Peyer's patch (tissue), 4 donors: ENCODE results near the gene PRKCH. TPM values are rescaled to one million over a fixed set of nuclear protein-coding genes. Genes with fewer than 3 reads are reported as not detected.

Experiments used
- DNase-seq, 3 donors: peaks; one replicate each; pipeline ENCODE4 v3.0.0-alpha.2; 2017 to 2019
- H3K27ac ChIP-seq, 4 donors: fragments of 200-600 bp; sonication (generic); one replicate each; pipeline ENCODE4 v1.5.1; 2016 to 2019
- H3K27me3 ChIP-seq, 2 donors: fragments of 200-600 bp; sonication (generic); one replicate each; pipeline ENCODE4 v1.5.1; 2019
- H3K36me3 ChIP-seq, 3 donors: fragments of 200-600 bp; sonication (generic); one replicate each; pipeline ENCODE4 v1.5.1; 2016 to 2019
- H3K4me1 ChIP-seq, 4 donors: fragments of 200-600 bp; sonication (generic); one replicate each; pipeline ENCODE4 v1.5.1; 2016 to 2019
- H3K4me3 ChIP-seq, 4 donors: fragments of 200-600 bp; sonication (generic); 1 replicate in 3 of 4; 2 replicates in 1 of 4; pipeline ENCODE4 v1.5.1; 2016 to 2019; ENCODE audit warnings: mild to moderate bottlenecking in 1 of 4
- H3K9me3 ChIP-seq, 4 donors: fragments of 200-600 bp; sonication (generic); one replicate each; pipeline ENCODE4 v1.5.1; 2016 to 2019; ENCODE audit warnings: mild to moderate bottlenecking in 1 of 4
- CTCF ChIP-seq, 6 experiments: fragments of 450-650 bp in 4 of 6; fragments of 200-600 bp in 2 of 6; sonication (generic) in 1 of 6; IDR thresholded peaks; one replicate each; pipeline ENCODE4 v1.5.1; 2017 to 2019; ENCODE audit warnings: antibody characterized with exemption in 6 of 6, mild to moderate bottlenecking in 3 of 6, moderate library complexity in 1 of 6
- POLR2A ChIP-seq, 2 donors: fragments of 450-650 bp; IDR thresholded peaks; one replicate each; pipeline ENCODE4 v1.5.1; 2017; ENCODE audit warnings: antibody characterized with exemption in 2 of 2, mild to moderate bottlenecking in 2 of 2, moderate library complexity in 2 of 2
- total RNA-seq, 4 donors: library from RNA; depleted of rRNA; stranded (reverse); fragments of >200 nt; gene quantifications; one replicate each; pipeline ENCODE4 v1.1.0, GENCODE V29; 2016

PRKCH gene
- total RNA-seq, 4 donors from 2014 or later, result 32.5 to 64.2 (median 53.0) TPM

GRCh38 chr14:61538464-61539022, 217.2 kb downstream of the PRKCH start:
- no peak for DNase-seq
- no peak overlapping the region for H3K4me3 ChIP-seq
- H3K9me3 ChIP-seq, result no peaks in the 10 kb centered on the region
- TF ChIP-seq CTCF (IDR thresholded peaks at IDR 0.05) (no peak), POLR2A (IDR thresholded peaks at IDR 0.05) (no peak)
- no peaks in the 10 kb centered on the region for H3K27me3 ChIP-seq
- peak overlapping the region in 2 of 4 donors; percentile 9 to 32 for H3K27ac ChIP-seq
- no peaks in the 10 kb centered on the region for H3K36me3 ChIP-seq
- peaks cover 0 to 40% (median 2%) of the 10 kb centered on the region in 4 donors for H3K4me1 ChIP-seq

- TF ChIP-seq POLR2A (IDR thresholded peaks at IDR 0.05), result no peak
- TF ChIP-seq CTCF (IDR thresholded peaks at IDR 0.05), result no peak
- no peaks in the 10 kb centered on the region for H3K27me3 ChIP-seq
- no peak overlapping the region for H3K4me3 ChIP-seq
- no peaks in the 10 kb centered on the region for H3K9me3 ChIP-seq
- peaks cover 0 to 38% (median 2%) of the 10 kb centered on the region in 4 donors for H3K4me1 ChIP-seq
- H3K36me3 ChIP-seq, result no peaks in the 10 kb centered on the region
- H3K27ac ChIP-seq, result no peak overlapping the region
- DNase-seq, result no peak
These were observed 218.3 kb downstream of the PRKCH start for GRCh38 chr14:61539631-61540030.

GRCh38 chr14:61540931-61541330, 219.6 kb downstream of the PRKCH start:
- Histone ChIP-seq H3K27me3 (no peaks in the 10 kb centered on the region), H3K4me3 (no peak overlapping the region), H3K9me3 (no peaks in the 10 kb centered on the region), H3K36me3 (no peaks in the 10 kb centered on the region), H3K4me1 (peaks cover 0 to 32% (median 2%) of the 10 kb centered on the region in 4 donors), H3K27ac (no peak overlapping the region)
- TF ChIP-seq POLR2A (IDR thresholded peaks at IDR 0.05) (no peak), CTCF (IDR thresholded peaks at IDR 0.05) (no peak)
- DNase-seq, result no peak

GRCh38 chr14:61542848-61543790, 221.7 kb downstream of the PRKCH start:
- H3K36me3 ChIP-seq, result peaks cover 0 to 8% (median 0%) of the 10 kb centered on the region in 3 donors
- no peaks in the 10 kb centered on the region for H3K9me3 ChIP-seq
- H3K27ac ChIP-seq, result peak overlapping the region; percentile 1 to 67 (median 36)

GRCh38 chr14:61543946-61544345, 222.6 kb downstream of the PRKCH start:
- Histone ChIP-seq H3K4me3 (no peak overlapping the region), H3K27me3 (no peaks in the 10 kb centered on the region), H3K36me3 (peaks cover 0 to 13% (median 0%) of the 10 kb centered on the region in 3 donors), H3K9me3 (no peaks in the 10 kb centered on the region), H3K4me1 (peaks cover 0 to 7% (median 0%) of the 10 kb centered on the region in 4 donors), H3K27ac (peak overlapping the region; percentile 1 to 67 (median 36))
- TF ChIP-seq CTCF (IDR thresholded peaks at IDR 0.05) (no peak), POLR2A (IDR thresholded peaks at IDR 0.05) (no peak)
- DNase-seq, result no peak

More at GRCh38 chr14:61542848-61543790, 221.7 kb downstream of the PRKCH start:
- H3K4me1 ChIP-seq, result peaks cover 0 to 12% (median 0%) of the 10 kb centered on the region in 4 donors
- H3K4me3 ChIP-seq, result no peak overlapping the region
- no peak for DNase-seq
- TF ChIP-seq CTCF (IDR thresholded peaks at IDR 0.05) (no peak), POLR2A (IDR thresholded peaks at IDR 0.05) (no peak)
- no peaks in the 10 kb centered on the region for H3K27me3 ChIP-seq
